Measurements from ENCODE around the gene PRPH2. TPM values are rescaled to one million over a fixed set of nuclear protein-coding genes. Genes with fewer than 3 reads are reported as not detected.
"Not testable (repeated sequence)": the region's sequence is repeated elsewhere in the genome, so short reads cannot be mapped to it uniquely, and the experiment has no call there.

PRPH2 gene
- total RNA-seq, 1 experiment from 2014 or later, result not detected

DNA sequence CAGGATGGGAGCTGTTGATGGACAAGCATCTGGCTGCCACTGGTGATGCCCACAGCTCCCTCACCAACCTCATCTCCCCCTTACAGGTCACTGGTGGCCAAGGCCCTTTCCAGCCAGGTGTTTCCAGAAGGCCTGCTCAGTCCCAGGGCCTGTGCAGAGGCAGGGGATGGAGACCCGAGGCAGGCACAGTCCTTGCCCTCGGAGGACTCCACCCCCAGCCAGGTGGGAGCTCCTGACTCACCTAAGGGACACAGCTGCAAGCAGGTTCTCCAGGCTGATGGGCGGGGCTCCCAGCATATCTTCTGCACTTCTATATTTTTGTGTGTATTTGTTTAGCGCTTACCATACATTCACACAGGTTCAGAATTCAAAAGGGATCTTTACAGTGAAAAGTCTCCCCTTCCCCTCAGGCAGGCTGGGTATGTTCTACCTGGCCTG lies 17.4 kb downstream of the PRPH2 start:
- CTCF ChIA-PET, result interaction anchor here (0.6 kb wide), 1 partner anchor 32 kb away, joined by 5 read pairs; no protein-coding TSS in a partner anchor
- Histone ChIP-seq H3K4me3 (ENCODE audit: low read depth in 2 of 2, low read length in 2 of 2) (no peak overlapping the region), H3K27me3 (ENCODE audit: control insufficient read depth, insufficient read depth, low read length) (no peaks in the 10 kb centered on the region), H3K27ac (ENCODE audit: low read length) (no peak overlapping the region), H3K36me3 (ENCODE audit: control insufficient read depth, insufficient read depth, low read length) (no peaks in the 10 kb centered on the region), H3K9me3 (ENCODE audit: control insufficient read depth, insufficient read depth, low read depth, low read length) (no peaks in the 10 kb centered on the region), H3K4me1 (ENCODE audit: control insufficient read depth, insufficient read depth, low read length) (no peaks in the 10 kb centered on the region)
- TF ChIP-seq SIN3A (IDR thresholded peaks at IDR 0.05; ENCODE audit: borderline replicate concordance, insufficient read depth, low read depth, low read length), result no peak
- TF ChIP-seq, protein P1, sequence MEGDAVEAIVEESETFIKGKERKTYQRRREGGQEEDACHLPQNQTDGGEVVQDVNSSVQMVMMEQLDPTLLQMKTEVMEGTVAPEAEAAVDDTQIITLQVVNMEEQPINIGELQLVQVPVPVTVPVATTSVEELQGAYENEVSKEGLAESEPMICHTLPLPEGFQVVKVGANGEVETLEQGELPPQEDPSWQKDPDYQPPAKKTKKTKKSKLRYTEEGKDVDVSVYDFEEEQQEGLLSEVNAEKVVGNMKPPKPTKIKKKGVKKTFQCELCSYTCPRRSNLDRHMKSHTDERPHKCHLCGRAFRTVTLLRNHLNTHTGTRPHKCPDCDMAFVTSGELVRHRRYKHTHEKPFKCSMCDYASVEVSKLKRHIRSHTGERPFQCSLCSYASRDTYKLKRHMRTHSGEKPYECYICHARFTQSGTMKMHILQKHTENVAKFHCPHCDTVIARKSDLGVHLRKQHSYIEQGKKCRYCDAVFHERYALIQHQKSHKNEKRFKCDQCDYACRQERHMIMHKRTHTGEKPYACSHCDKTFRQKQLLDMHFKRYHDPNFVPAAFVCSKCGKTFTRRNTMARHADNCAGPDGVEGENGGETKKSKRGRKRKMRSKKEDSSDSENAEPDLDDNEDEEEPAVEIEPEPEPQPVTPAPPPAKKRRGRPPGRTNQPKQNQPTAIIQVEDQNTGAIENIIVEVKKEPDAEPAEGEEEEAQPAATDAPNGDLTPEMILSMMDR (IDR thresholded peaks at IDR 0.05), result no peak
- TF ChIP-seq, protein P2, sequence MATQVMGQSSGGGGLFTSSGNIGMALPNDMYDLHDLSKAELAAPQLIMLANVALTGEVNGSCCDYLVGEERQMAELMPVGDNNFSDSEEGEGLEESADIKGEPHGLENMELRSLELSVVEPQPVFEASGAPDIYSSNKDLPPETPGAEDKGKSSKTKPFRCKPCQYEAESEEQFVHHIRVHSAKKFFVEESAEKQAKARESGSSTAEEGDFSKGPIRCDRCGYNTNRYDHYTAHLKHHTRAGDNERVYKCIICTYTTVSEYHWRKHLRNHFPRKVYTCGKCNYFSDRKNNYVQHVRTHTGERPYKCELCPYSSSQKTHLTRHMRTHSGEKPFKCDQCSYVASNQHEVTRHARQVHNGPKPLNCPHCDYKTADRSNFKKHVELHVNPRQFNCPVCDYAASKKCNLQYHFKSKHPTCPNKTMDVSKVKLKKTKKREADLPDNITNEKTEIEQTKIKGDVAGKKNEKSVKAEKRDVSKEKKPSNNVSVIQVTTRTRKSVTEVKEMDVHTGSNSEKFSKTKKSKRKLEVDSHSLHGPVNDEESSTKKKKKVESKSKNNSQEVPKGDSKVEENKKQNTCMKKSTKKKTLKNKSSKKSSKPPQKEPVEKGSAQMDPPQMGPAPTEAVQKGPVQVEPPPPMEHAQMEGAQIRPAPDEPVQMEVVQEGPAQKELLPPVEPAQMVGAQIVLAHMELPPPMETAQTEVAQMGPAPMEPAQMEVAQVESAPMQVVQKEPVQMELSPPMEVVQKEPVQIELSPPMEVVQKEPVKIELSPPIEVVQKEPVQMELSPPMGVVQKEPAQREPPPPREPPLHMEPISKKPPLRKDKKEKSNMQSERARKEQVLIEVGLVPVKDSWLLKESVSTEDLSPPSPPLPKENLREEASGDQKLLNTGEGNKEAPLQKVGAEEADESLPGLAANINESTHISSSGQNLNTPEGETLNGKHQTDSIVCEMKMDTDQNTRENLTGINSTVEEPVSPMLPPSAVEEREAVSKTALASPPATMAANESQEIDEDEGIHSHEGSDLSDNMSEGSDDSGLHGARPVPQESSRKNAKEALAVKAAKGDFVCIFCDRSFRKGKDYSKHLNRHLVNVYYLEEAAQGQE (IDR thresholded peaks at IDR 0.05; ENCODE audit: insufficient read depth in 1 of 2, low read depth in 2 of 2, low read length in 1 of 2), result no peak
- TF ChIP-seq POLR2AphosphoS5 (IDR thresholded peaks at IDR 0.05; ENCODE audit: low read depth, low read length), result no peak
- no peak for TF ChIP-seq TCF7L2 (IDR thresholded peaks at IDR 0.05; ENCODE audit: low read depth, low read length)
- intact Hi-C loops (cut with micrococcal nuclease; ENCODE audit: unreplicated experiment) (no loop called here), in situ Hi-C loops (cut with HindIII; ENCODE audit: low pct_unique_long_range_greater_than_20kb, low sequenced_read_pairs) (no loop called here)
- POLR2A ChIA-PET, result no interaction called here
- ATAC-seq (no peak), DNase-seq (ENCODE audit: low read depth, low spot score) (no peak)
- no TSS peak for BruUV-seq (replicated peaks)

DNA sequence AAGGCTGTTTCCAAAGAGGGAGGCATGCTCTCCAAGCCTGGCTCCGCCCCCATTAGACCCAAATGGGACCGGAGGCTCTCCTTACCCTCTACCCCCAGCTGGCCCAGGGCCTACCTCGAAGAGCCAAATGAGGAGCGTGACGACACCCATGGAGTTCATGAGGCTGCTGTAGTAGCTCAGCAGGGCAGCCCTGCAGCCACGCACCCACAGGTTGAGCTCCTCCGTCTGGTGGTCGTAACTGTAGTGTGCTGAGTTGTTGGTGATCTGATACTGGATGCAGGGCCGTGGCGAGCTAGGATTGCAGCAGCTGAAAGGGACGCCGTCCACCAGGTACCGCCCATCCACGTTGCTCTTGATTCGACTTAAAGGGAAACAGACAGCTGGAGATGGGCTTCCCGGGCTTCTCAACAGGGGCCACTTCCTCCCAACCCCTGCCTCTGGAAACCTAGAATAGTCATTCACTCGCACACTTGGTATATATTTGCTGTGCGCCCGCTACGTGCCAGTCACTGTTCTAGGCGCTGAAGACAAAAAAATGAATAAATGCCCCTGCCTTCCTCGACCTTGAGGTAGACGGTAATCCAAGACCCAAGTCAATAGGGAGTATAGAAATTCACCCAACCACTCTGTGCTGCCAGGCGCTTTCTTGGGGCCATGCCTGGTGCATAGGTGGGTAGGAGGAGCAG lies 18.0 kb downstream of the PRPH2 start:
- no peak for DNase-seq (ENCODE audit: low read depth, low spot score)
- POLR2A ChIA-PET, result no interaction called here

DNA sequence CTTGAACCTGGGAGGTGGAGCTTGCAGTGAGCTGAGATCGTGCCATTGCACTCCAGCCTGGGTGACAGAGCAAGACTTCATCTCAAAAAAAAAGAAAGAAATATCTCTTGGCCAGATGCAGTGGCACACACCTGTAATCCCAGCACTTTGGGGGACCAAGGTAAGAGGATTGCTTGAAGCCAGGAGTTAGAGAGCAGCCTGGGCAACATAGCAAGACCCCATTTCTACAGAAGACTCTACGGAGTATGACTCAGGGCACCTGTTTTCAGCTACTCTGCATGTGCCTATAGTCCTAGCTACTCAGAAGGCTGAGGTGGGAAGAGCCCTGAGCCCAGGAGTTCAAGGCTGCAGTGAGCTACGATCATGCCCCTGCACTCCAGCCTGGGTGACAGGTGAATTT lies 19.6 kb downstream of the PRPH2 start:
- intact Hi-C loops (cut with micrococcal nuclease; ENCODE audit: unreplicated experiment); POLR2A ChIA-PET; H3K27ac ChIP-seq (ENCODE audit: low read length); H3K36me3 ChIP-seq (ENCODE audit: control insufficient read depth, insufficient read depth, low read length); H3K27me3 ChIP-seq (ENCODE audit: control insufficient read depth, insufficient read depth, low read length); CTCF ChIA-PET; ATAC-seq; DNase-seq (ENCODE audit: low read depth, low spot score); BruUV-seq (replicated peaks); H3K9me3 ChIP-seq (ENCODE audit: control insufficient read depth, insufficient read depth, low read depth, low read length); in situ Hi-C loops (cut with HindIII; ENCODE audit: low pct_unique_long_range_greater_than_20kb, low sequenced_read_pairs); H3K4me1 ChIP-seq (ENCODE audit: control insufficient read depth, insufficient read depth, low read length); H3K4me3 ChIP-seq (ENCODE audit: low read depth in 2 of 2, low read length in 2 of 2): not testable (repeated sequence)

More for the DNA sequence above, 18.0 kb downstream of the PRPH2 start:
- peak; percentile 27 for ATAC-seq
- CTCF ChIA-PET, result no interaction called here
- Histone ChIP-seq H3K27ac (ENCODE audit: low read length) (no peak overlapping the region), H3K9me3 (ENCODE audit: control insufficient read depth, insufficient read depth, low read depth, low read length) (no peaks in the 10 kb centered on the region), H3K4me3 (ENCODE audit: low read depth in 2 of 2, low read length in 2 of 2) (no peak overlapping the region), H3K27me3 (ENCODE audit: control insufficient read depth, insufficient read depth, low read length) (no peaks in the 10 kb centered on the region), H3K36me3 (ENCODE audit: control insufficient read depth, insufficient read depth, low read length) (no peaks in the 10 kb centered on the region), H3K4me1 (ENCODE audit: control insufficient read depth, insufficient read depth, low read length) (no peaks in the 10 kb centered on the region)
- TF ChIP-seq TCF7L2 (IDR thresholded peaks at IDR 0.05; ENCODE audit: low read depth, low read length) (no peak), POLR2AphosphoS5 (IDR thresholded peaks at IDR 0.05; ENCODE audit: low read depth, low read length) (no peak), SIN3A (IDR thresholded peaks at IDR 0.05; ENCODE audit: borderline replicate concordance, insufficient read depth, low read depth, low read length) (no peak)
- TF ChIP-seq, protein P2 (IDR thresholded peaks at IDR 0.05; ENCODE audit: insufficient read depth in 1 of 2, low read depth in 2 of 2, low read length in 1 of 2), result no peak
- TF ChIP-seq, protein P1 (IDR thresholded peaks at IDR 0.05), result no peak
- BruUV-seq (replicated peaks), result no TSS peak
- in situ Hi-C loops (cut with HindIII; ENCODE audit: low pct_unique_long_range_greater_than_20kb, low sequenced_read_pairs) (no loop called here), intact Hi-C loops (cut with micrococcal nuclease; ENCODE audit: unreplicated experiment) (no loop called here)

All from Panc1 (cell line).